BJ (cell line): ENCODE measurements around the gene RETREG1. TPM values are rescaled to one million over a fixed set of nuclear protein-coding genes. Genes with fewer than 3 reads are reported as not detected.

Experiments used
- CTCF ChIA-PET: fragments of 350-600 bp; formaldehyde crosslinking; extraction: SDS; loops from one replicate; lab custom pipeline; 2021; ENCODE audit warnings: antibody characterized with exemption, inconsistent platforms; lab: Yijun Ruan, JAX
- POLR2A ChIA-PET: fragments of 300-600 bp; sonication (Branson Sonifier 250); formaldehyde crosslinking; extraction: SDS; loops from one replicate; lab custom pipeline; 2021; ENCODE audit warnings: antibody characterized with exemption; lab: Charles Lee
- DNase-seq: peaks from one replicate; pipeline ENCODE4 v3.0.0-alpha.2; 2011; ENCODE audit warnings: low read depth
- H3K27me3 ChIP-seq: 2 replicates; pipeline ENCODE4 v1.6.0; 2011; ENCODE audit warnings: low read length; ENCODE audit not compliant: control insufficient read depth, insufficient read depth
- H3K36me3 ChIP-seq: 2 replicates; pipeline ENCODE4 v1.5.1; 2011; ENCODE audit warnings: low read length; ENCODE audit not compliant: control insufficient read depth, insufficient read depth
- H3K4me3 ChIP-seq: 2 replicates; pipeline ENCODE4 v1.5.1; 2011; ENCODE audit warnings: low read depth, mild to moderate bottlenecking, control low read depth, low read length
- CTCF ChIP-seq: IDR thresholded peaks from 2 replicates; pipeline ENCODE4 v1.5.1; 2011; ENCODE audit warnings: low read depth, mild to moderate bottlenecking, control low read depth, inconsistent platforms, low read length, moderate library complexity; ENCODE audit not compliant: insufficient read depth
- polyA plus RNA-seq: library from polyadenylated mRNA; depleted of rRNA; stranded (reverse); fragments of >200 nt; gene quantifications from 2 replicates; pipeline ENCODE4 v1.2.3, GENCODE V29; 2011; rRNA removed
- small RNA-seq: library from RNA; depleted of rRNA; stranded (forward); fragments of <200 nt; gene quantifications from one replicate; pipeline ENCODE3, GENCODE V24; 2012; ENCODE audit warnings: low replicate concordance, low read depth; ENCODE audit not compliant: insufficient read length

RETREG1 gene
- polyA plus RNA-seq, 1 experiment, result 0.04 TPM

GRCh38 chr5:16427587-16427986 lies 189.2 kb downstream of the RETREG1 start:
- Histone ChIP-seq H3K4me3 (no peak overlapping the region), H3K36me3 (no peaks in the 10 kb centered on the region), H3K27me3 (no peaks in the 10 kb centered on the region)
- ChIA-PET POLR2A (no interaction called here), CTCF (interaction anchor here (1.1 to 1.8 kb wide), 2 partner anchors 10 to 28 kb away, joined by 5 read pairs; no protein-coding TSS in a partner anchor)
- DNase-seq, result no peak
- TF ChIP-seq CTCF, result no peak

Small RNAs within 50 kb of the gene (small RNA-seq; reads per million reads assigned to genes)
- gene RF00019, result not detected

Other genes starting within 250 kb of the RETREG1 start
- gene ZNF622, start 151.2 kb downstream of the RETREG1 start, polyA plus RNA-seq, result 16.9 and 20.3 TPM in 2 replicates